ENCODE measurements around the gene ARL2. TPM values are rescaled to one million over a fixed set of nuclear protein-coding genes. Genes with fewer than 3 reads are reported as not detected.

Gene ARL2
- polyA plus RNA-seq, 1 donor, result 83.3 TPM

GRCh38 chr11:65042891-65043290 is 28.9 kb downstream of the ARL2 start:
- WGBS (ENCODE audit: insufficient coverage, low lambda C conversion rate), result no CpG with 5 or more reads among the region's 6 CpGs
- Histone ChIP-seq H3K27ac (ENCODE audit: low read length) (no peak overlapping the region), H3K36me3 (ENCODE audit: control insufficient read depth, insufficient read depth, low read length) (peaks cover 37% of the 10 kb centered on the region), H3K9me3 (ENCODE audit: control insufficient read depth, low read depth, low read length) (no peaks in the 10 kb centered on the region), H3K4me3 (ENCODE audit: low read length) (no peak overlapping the region), H3K27me3 (ENCODE audit: control insufficient read depth, insufficient read depth, low read length) (no peaks in the 10 kb centered on the region), H3K4me1 (ENCODE audit: control insufficient read depth, insufficient read depth, low read length) (peaks cover 14% of the 10 kb centered on the region)
- no peak for DNase-seq

GRCh38 chr11:65043881-65044501 is 30.0 kb downstream of the ARL2 start:
- Histone ChIP-seq H3K36me3 (ENCODE audit: control insufficient read depth, insufficient read depth, low read length) (peaks cover 28% of the 10 kb centered on the region), H3K4me1 (ENCODE audit: control insufficient read depth, insufficient read depth, low read length) (peaks cover 19% of the 10 kb centered on the region), H3K9me3 (ENCODE audit: control insufficient read depth, low read depth, low read length) (no peaks in the 10 kb centered on the region), H3K4me3 (ENCODE audit: low read length) (no peak overlapping the region), H3K27me3 (ENCODE audit: control insufficient read depth, insufficient read depth, low read length) (peaks cover 4% of the 10 kb centered on the region), H3K27ac (ENCODE audit: low read length) (no peak overlapping the region)
- DNase-seq, result no peak
- no CpG with 5 or more reads among the region's 23 CpGs for WGBS (ENCODE audit: insufficient coverage, low lambda C conversion rate)

DNA sequence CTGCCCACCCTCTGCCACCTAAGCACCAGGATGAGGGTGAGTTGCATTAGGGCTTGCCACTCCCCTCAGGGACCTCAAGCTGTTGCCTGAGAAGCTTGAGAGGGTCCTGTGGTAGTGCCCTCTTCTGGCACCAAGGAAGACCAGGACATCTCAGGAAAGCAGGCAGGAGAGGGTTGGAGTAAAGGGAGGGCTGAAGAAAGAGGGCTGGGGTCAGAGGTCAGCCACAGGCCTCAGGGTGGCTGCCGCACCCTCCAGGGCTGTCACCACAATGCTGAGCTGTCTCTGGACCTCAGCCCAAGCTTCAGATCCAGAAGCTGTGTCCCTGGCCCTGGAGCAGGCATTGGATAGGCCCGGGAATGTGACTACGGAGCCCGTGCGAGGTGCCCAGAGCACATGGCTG is 31.1 kb downstream of the ARL2 start:
- Histone ChIP-seq H3K36me3 (ENCODE audit: control insufficient read depth, insufficient read depth, low read length) (peaks cover 23% of the 10 kb centered on the region), H3K4me3 (ENCODE audit: low read length) (no peak overlapping the region), H3K9me3 (ENCODE audit: control insufficient read depth, low read depth, low read length) (no peaks in the 10 kb centered on the region), H3K27ac (ENCODE audit: low read length) (no peak overlapping the region), H3K27me3 (ENCODE audit: control insufficient read depth, insufficient read depth, low read length) (peaks cover 4% of the 10 kb centered on the region), H3K4me1 (ENCODE audit: control insufficient read depth, insufficient read depth, low read length) (peaks cover 19% of the 10 kb centered on the region)
- no CpG with 5 or more reads among the region's 5 CpGs for whole genome bisulfite sequencing (ENCODE audit: insufficient coverage, low lambda C conversion rate)
- DNase-seq, result no peak

DNA sequence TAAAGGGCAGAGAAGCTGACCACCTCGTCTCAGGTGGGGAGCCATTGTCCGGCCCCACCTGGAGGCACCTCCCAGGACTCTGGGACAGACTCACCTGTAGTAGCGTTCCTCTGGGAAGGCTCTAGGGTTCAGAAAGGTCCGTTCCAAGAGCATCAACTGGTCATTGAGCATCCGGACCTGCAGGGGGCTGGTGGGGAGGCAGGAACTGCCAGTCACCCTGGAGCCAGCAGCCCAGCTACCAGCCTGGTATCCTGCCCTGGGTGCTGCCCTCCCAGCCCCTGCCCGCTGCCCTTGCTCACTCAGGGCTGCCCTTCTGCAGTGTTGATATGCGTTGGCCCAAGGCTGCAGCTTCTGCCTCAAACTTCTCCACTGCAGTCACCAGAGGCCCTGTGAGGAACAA is 31.8 kb downstream of the ARL2 start:
- H3K9me3 ChIP-seq (ENCODE audit: control insufficient read depth, low read depth, low read length), result no peaks in the 10 kb centered on the region
- peaks cover 23% of the 10 kb centered on the region for H3K36me3 ChIP-seq (ENCODE audit: control insufficient read depth, insufficient read depth, low read length)
- WGBS (ENCODE audit: insufficient coverage, low lambda C conversion rate), result no CpG with 5 or more reads among the region's 7 CpGs
- H3K27ac ChIP-seq (ENCODE audit: low read length), result no peak overlapping the region
- peaks cover 19% of the 10 kb centered on the region for H3K4me1 ChIP-seq (ENCODE audit: control insufficient read depth, insufficient read depth, low read length)
- no peak for DNase-seq
- peaks cover 4% of the 10 kb centered on the region for H3K27me3 ChIP-seq (ENCODE audit: control insufficient read depth, insufficient read depth, low read length)
- H3K4me3 ChIP-seq (ENCODE audit: low read length), result no peak overlapping the region

DNA sequence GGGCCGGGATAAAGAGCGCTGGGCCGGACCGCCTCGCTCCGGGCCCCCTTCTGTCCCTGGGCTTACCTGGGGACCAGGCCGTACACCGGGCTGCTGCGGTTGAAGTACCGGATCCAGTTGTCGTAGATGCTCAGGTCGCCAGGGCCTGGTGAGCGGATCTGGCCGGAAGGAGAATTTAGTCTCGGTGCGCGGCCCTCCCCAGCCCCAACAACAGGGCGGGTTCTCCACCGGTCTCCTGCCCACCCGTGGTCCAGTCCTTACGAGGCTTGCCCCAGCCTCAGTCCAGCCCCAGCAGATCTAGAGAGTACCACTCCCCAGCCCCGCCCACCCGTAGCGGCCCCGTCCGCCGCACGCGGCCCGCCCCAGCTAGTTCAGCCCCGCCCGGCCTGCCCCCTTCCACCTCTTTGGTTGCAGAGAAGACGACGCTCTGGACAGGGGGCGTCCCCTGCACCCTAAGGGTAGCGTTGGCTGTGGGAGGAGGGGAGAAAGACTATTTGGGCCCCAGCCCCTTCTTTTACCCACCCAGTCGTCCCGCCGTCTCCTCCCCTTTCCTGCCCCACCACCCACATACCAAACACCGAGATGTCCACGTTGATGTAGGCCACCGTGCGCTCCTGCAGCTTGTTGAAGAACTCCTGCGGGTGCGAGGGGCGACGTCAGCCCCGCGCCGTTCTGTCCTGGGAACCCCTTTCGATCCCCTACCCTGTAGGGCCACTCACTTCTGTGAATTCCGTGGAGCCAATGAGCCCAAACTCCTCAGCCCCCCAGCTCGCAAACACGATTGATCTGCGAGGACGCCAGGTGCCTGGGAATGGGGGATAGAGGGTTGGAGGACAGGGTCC is 33.8 kb downstream of the ARL2 start:
- H3K36me3 ChIP-seq (ENCODE audit: control insufficient read depth, insufficient read depth, low read length), result peaks cover 23% of the 10 kb centered on the region
- peaks cover 10% of the 10 kb centered on the region for H3K4me1 ChIP-seq (ENCODE audit: control insufficient read depth, insufficient read depth, low read length)
- H3K27ac ChIP-seq (ENCODE audit: low read length), result no peak overlapping the region
- H3K9me3 ChIP-seq (ENCODE audit: control insufficient read depth, low read depth, low read length), result no peaks in the 10 kb centered on the region
- H3K27me3 ChIP-seq (ENCODE audit: control insufficient read depth, insufficient read depth, low read length), result peaks cover 4% of the 10 kb centered on the region
- no peak for DNase-seq
- WGBS (ENCODE audit: insufficient coverage, low lambda C conversion rate), result no CpG with 5 or more reads among the region's 56 CpGs
- H3K4me3 ChIP-seq (ENCODE audit: low read length), result peak overlapping the region; percentile 46

DNA sequence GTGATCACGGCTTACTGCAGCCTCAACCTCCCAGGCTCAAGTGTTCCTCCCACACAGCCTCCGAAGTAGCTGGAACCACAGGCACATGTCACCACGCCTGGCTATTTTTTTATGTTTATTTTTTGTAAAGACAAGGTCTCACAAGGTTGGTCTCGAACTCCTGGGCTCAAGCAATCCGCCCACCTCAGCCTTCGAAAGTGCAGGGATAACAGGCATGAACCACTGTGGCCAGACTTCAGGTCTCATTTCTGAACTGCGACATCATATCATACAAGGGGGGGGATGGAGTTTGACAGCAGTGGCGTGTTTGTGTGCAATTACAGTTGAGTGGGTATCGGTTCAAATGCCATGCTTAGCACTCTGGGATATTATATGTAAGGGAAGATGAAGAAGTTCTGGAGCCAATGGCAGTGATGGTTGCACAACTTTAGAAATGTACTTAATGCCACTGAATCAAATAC is 37.5 kb downstream of the ARL2 start:
- Histone ChIP-seq H3K27me3 (ENCODE audit: control insufficient read depth, insufficient read depth, low read length) (peaks cover 4% of the 10 kb centered on the region), H3K27ac (ENCODE audit: low read length) (no peak overlapping the region), H3K9me3 (ENCODE audit: control insufficient read depth, low read depth, low read length) (no peaks in the 10 kb centered on the region), H3K36me3 (ENCODE audit: control insufficient read depth, insufficient read depth, low read length) (no peaks in the 10 kb centered on the region), H3K4me1 (ENCODE audit: control insufficient read depth, insufficient read depth, low read length) (peaks cover 17% of the 10 kb centered on the region), H3K4me3 (ENCODE audit: low read length) (no peak overlapping the region)
- no peak for DNase-seq
- no CpG with 5 or more reads among the region's 9 CpGs for WGBS (ENCODE audit: insufficient coverage, low lambda C conversion rate)

GRCh38 chr11:65053827-65054508 is 40.0 kb downstream of the ARL2 start:
- Histone ChIP-seq H3K4me3 (ENCODE audit: low read length) (no peak overlapping the region), H3K4me1 (ENCODE audit: control insufficient read depth, insufficient read depth, low read length) (peaks cover 24% of the 10 kb centered on the region), H3K9me3 (ENCODE audit: control insufficient read depth, low read depth, low read length) (no peaks in the 10 kb centered on the region), H3K36me3 (ENCODE audit: control insufficient read depth, insufficient read depth, low read length) (no peaks in the 10 kb centered on the region), H3K27ac (ENCODE audit: low read length) (no peak overlapping the region), H3K27me3 (ENCODE audit: control insufficient read depth, insufficient read depth, low read length) (no peaks in the 10 kb centered on the region)
- WGBS (ENCODE audit: insufficient coverage, low lambda C conversion rate), result no CpG with 5 or more reads among the region's 8 CpGs
- DNase-seq, result peak in 1 of 2 donors; percentile 70

DNA sequence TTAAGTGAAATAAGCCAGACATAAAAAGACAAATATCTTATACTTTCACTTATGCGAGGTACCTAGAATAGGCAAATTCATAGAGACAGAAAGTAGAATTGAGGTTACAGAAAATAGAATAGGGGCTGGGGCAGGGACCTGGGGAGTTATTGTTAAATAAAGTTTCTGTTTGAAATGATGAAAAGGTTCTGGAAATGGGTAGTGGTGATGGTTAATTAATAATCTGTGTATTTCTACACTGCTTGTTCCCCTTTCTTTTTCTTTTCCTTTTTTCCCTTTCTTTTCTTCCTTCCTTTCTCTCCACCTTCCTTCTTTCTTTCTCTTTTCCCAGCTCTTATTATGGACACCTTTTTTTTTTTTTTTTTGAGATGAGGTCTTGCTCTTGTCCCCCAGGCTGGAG is 41.6 kb downstream of the ARL2 start:
- no CpG with 5 or more reads among the region's 1 CpG for WGBS (ENCODE audit: insufficient coverage, low lambda C conversion rate)
- H3K4me3 ChIP-seq (ENCODE audit: low read length), result no peak overlapping the region
- DNase-seq, result no peak
- no peaks in the 10 kb centered on the region for H3K36me3 ChIP-seq (ENCODE audit: control insufficient read depth, insufficient read depth, low read length)
- peaks cover 32% of the 10 kb centered on the region for H3K4me1 ChIP-seq (ENCODE audit: control insufficient read depth, insufficient read depth, low read length)
- no peaks in the 10 kb centered on the region for H3K27me3 ChIP-seq (ENCODE audit: control insufficient read depth, insufficient read depth, low read length)
- no peak overlapping the region for H3K27ac ChIP-seq (ENCODE audit: low read length)
- no peaks in the 10 kb centered on the region for H3K9me3 ChIP-seq (ENCODE audit: control insufficient read depth, low read depth, low read length)

GRCh38 chr11:65056999-65057398 is 43.0 kb downstream of the ARL2 start:
- no peaks in the 10 kb centered on the region for H3K27me3 ChIP-seq (ENCODE audit: control insufficient read depth, insufficient read depth, low read length)
- no peaks in the 10 kb centered on the region for H3K9me3 ChIP-seq (ENCODE audit: control insufficient read depth, low read depth, low read length)
- no peak for DNase-seq
- peaks cover 32% of the 10 kb centered on the region for H3K4me1 ChIP-seq (ENCODE audit: control insufficient read depth, insufficient read depth, low read length)
- no peak overlapping the region for H3K4me3 ChIP-seq (ENCODE audit: low read length)
- no peak overlapping the region for H3K27ac ChIP-seq (ENCODE audit: low read length)
- no peaks in the 10 kb centered on the region for H3K36me3 ChIP-seq (ENCODE audit: control insufficient read depth, insufficient read depth, low read length)
- WGBS (ENCODE audit: insufficient coverage, low lambda C conversion rate), result no CpG with 5 or more reads among the region's 6 CpGs

GRCh38 chr11:65057526-65057925 is 43.6 kb downstream of the ARL2 start:
- Histone ChIP-seq H3K9me3 (ENCODE audit: control insufficient read depth, low read depth, low read length) (no peaks in the 10 kb centered on the region), H3K4me1 (ENCODE audit: control insufficient read depth, insufficient read depth, low read length) (peaks cover 32% of the 10 kb centered on the region), H3K27ac (ENCODE audit: low read length) (no peak overlapping the region), H3K27me3 (ENCODE audit: control insufficient read depth, insufficient read depth, low read length) (no peaks in the 10 kb centered on the region), H3K36me3 (ENCODE audit: control insufficient read depth, insufficient read depth, low read length) (no peaks in the 10 kb centered on the region), H3K4me3 (ENCODE audit: low read length) (no peak overlapping the region)
- no peak for DNase-seq
- no CpG with 5 or more reads among the region's 7 CpGs for WGBS (ENCODE audit: insufficient coverage, low lambda C conversion rate)
